Measurements from ENCODE around the gene CMBL.

CMBL gene

GRCh38 chr5:10229306-10230048, 78.2 kb downstream of the CMBL start:
- H3K4me3 ChIP-seq (ENCODE audit: low read length) = no peak overlapping the region
- H3K36me3 ChIP-seq (ENCODE audit: control insufficient read depth, insufficient read depth, low read length) = no peaks in the 10 kb centered on the region
- no peak overlapping the region for H3K9ac ChIP-seq (ENCODE audit: low read length)
- H3K27me3 ChIP-seq (ENCODE audit: control insufficient read depth, insufficient read depth, low read length) = no peaks in the 10 kb centered on the region
- no peak overlapping the region for H3K27ac ChIP-seq (ENCODE audit: low read depth, low read length)
- no peaks in the 10 kb centered on the region for H3K4me1 ChIP-seq (ENCODE audit: control insufficient read depth, insufficient read depth, low read length)

DNA sequence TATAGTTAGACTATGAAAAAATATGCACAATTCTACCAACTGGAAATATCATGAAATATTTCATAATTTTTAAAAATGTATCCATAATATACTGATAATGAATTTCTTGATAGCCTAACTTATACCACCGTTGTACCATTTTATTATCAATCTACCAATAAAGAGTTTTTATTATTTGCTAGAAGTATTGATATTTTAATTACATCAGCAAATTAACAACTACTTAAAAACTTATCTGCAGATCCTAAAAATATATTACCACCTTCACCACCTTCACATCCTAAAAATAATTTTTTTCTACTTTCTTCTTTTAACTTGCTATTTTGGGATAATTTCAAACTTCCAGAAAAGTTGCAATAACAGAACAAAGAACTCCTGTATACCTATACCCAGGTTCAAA, 79.4 kb downstream of the CMBL start:
- no peaks in the 10 kb centered on the region for H3K27me3 ChIP-seq (ENCODE audit: control insufficient read depth, insufficient read depth, low read length)
- no peak overlapping the region for H3K27ac ChIP-seq (ENCODE audit: low read depth, low read length)

More for the DNA sequence above, 79.4 kb downstream of the CMBL start:
- no peak overlapping the region for H3K9ac ChIP-seq (ENCODE audit: low read length)
- H3K36me3 ChIP-seq (ENCODE audit: control insufficient read depth, insufficient read depth, low read length) = no peaks in the 10 kb centered on the region
- no peak overlapping the region for H3K4me3 ChIP-seq (ENCODE audit: low read length)
- no peaks in the 10 kb centered on the region for H3K4me1 ChIP-seq (ENCODE audit: control insufficient read depth, insufficient read depth, low read length)

Data from rectal smooth muscle tissue (tissue), 1 donor.